ENCODE data around the gene NPPB. TPM values are rescaled to one million over a fixed set of nuclear protein-coding genes. Genes with fewer than 3 reads are reported as not detected.
A peak's percentile ranks its signal among the peaks of the same experiment; 100 is the strongest.

Gene NPPB
- total RNA-seq, 2 experiments from 2014 or later = not detected

GRCh38 chr1:11839727-11840705 is 18.7 kb downstream of the NPPB start:
- intact Hi-C loops (cut with micrococcal nuclease; ENCODE audit: unreplicated experiment) = no loop called here
- no peak overlapping the region for H3K4me2 ChIP-seq (ENCODE audit: low read length)
- CTCF ChIA-PET (ENCODE audit: unreplicated experiment) = interaction anchor here (0.9 kb wide), 1 partner anchor 127 kb away, joined by 3 read pairs; no protein-coding TSS in a partner anchor
- H3K4me3 ChIP-seq (ENCODE audit: low read depth, low read length, poor library complexity, severe bottlenecking) = no peak overlapping the region
- H3K36me3 ChIP-seq (ENCODE audit: insufficient read depth, low read length) = peaks cover 91% of the 10 kb centered on the region
- no peaks in the 10 kb centered on the region for H3K79me2 ChIP-seq (ENCODE audit: insufficient read depth, low read depth, low read length)
- DNase-seq (ENCODE audit: low spot score) = no peak
- no peak for TF ChIP-seq CTCF (conservative IDR thresholded peaks at IDR 0.05; ENCODE audit: low read length)
- no peak for TF ChIP-seq EZH2phosphoT487 (IDR thresholded peaks at IDR 0.05; ENCODE audit: borderline replicate concordance, low read depth, low read length)
- BruUV-seq (replicated peaks) = no TSS peak
- POLR2A ChIA-PET = interaction anchor here (1.0 to 2.0 kb wide), 3 partner anchors 68 to 127 kb away, joined by 3 to 5 read pairs (median 4); no protein-coding TSS in a partner anchor
- no peak overlapping the region for H2AFZ ChIP-seq (ENCODE audit: low read length)
- H4K20me1 ChIP-seq (ENCODE audit: insufficient read depth, low read length) = no peaks in the 10 kb centered on the region
- no peaks in the 10 kb centered on the region for H3K9me2 ChIP-seq (ENCODE audit: insufficient read depth, low read length)
- peaks cover 24% of the 10 kb centered on the region for H3K4me1 ChIP-seq (ENCODE audit: insufficient read depth, low read length, poor library complexity, severe bottlenecking)
- H3K9me3 ChIP-seq (ENCODE audit: low read length) = no peaks in the 10 kb centered on the region
- no peak overlapping the region for H3K27ac ChIP-seq (ENCODE audit: low read depth, low read length, poor library complexity, severe bottlenecking)

- Histone ChIP-seq H3K4me3 (ENCODE audit: low read depth, low read length, poor library complexity, severe bottlenecking) (no peak overlapping the region), H2AFZ (ENCODE audit: low read length) (no peak overlapping the region), H3K36me3 (ENCODE audit: insufficient read depth, low read length) (peaks cover 91% of the 10 kb centered on the region), H3K27ac (ENCODE audit: low read depth, low read length, poor library complexity, severe bottlenecking) (no peak overlapping the region), H3K9me3 (ENCODE audit: low read length) (no peaks in the 10 kb centered on the region), H3K9me2 (ENCODE audit: insufficient read depth, low read length) (no peaks in the 10 kb centered on the region), H3K4me2 (ENCODE audit: low read length) (no peak overlapping the region), H4K20me1 (ENCODE audit: insufficient read depth, low read length) (no peaks in the 10 kb centered on the region), H3K79me2 (ENCODE audit: insufficient read depth, low read depth, low read length) (no peaks in the 10 kb centered on the region), H3K4me1 (ENCODE audit: insufficient read depth, low read length, poor library complexity, severe bottlenecking) (peaks cover 24% of the 10 kb centered on the region)
- intact Hi-C loops (cut with micrococcal nuclease; ENCODE audit: unreplicated experiment) = loop anchor here (1.0 kb wide), 3 partner anchors 56 to 129 kb away; no protein-coding TSS in a partner anchor
- peak; percentile 71 for DNase-seq (ENCODE audit: low spot score)
- ChIA-PET CTCF (ENCODE audit: unreplicated experiment) (interaction anchor here (0.7 to 1.2 kb wide), 2 partner anchors 9 to 53 kb away, joined by 3 to 6 read pairs; partner anchors contain the start of gene NPPA), POLR2A (interaction anchor here (0.7 to 1.7 kb wide), 2 partner anchors 69 to 71 kb away, joined by 4 read pairs; no protein-coding TSS in a partner anchor)
- BruUV-seq (replicated peaks) = no TSS peak
- TF ChIP-seq CTCF (conservative IDR thresholded peaks at IDR 0.05; ENCODE audit: low read length) (peak; percentile 99), EZH2phosphoT487 (IDR thresholded peaks at IDR 0.05; ENCODE audit: borderline replicate concordance, low read depth, low read length) (no peak)
Measured at GRCh38 chr1:11838349-11839272, 20.1 kb downstream of the NPPB start.

All from OCI-LY7 (cell line).